ENCODE data around the gene TNS1. TPM values are rescaled to one million over a fixed set of nuclear protein-coding genes. Genes with fewer than 3 reads are reported as not detected.

The TNS1 gene
- total and polyA plus RNA-seq, 2 donors (not counting 1 experiment from before 2014, with no cell fraction given), result 0.10 to 0.86 TPM

DNA sequence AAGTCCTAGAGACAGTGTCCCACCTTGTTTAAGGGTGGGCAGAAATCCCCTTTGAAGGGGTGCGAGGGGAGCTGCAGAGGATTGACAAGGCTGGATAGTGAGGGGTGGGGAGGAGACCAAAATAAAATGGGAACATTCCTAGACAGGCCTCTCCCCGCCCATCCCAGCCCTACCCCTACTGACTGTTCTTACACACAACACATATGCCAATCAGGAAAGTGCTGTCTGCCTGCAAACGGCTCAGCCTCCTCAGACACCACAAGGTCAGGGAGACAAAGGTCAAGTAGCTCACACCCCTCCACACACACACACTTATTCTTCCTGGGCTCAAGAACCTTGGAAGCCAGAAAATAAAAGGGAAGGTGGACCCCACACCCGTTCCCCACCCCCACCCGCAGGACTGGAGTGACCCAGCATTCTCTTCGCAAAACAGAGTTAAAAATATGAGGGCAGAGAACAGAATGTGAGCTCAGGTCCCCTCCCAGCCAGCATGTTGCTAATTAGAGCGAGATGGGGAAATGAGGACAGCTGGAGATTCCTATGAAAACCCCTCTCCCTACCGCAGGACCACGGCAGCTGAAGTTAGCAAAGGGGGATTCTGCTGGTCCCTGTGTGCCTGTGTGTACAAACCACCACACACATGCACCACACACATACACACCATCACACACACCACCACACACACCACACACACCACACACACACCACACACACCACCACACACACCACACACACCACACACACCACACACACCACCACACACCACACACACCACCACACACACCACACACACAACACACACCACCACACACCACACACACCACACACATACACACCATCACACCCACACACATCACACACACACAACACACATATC lies 197.8 kb downstream of the TNS1 start:
- 88% methylated on average over 3 of the region's 9 CpGs for WGBS (ENCODE audit: insufficient coverage)
- intact Hi-C loops (cut with micrococcal nuclease), result no loop called here
- no peaks in the 10 kb centered on the region for H3K36me3 ChIP-seq (replicated peaks in 1 of 2; ENCODE audit: control extremely low read depth in 1 of 2, control insufficient read depth in 1 of 2, extremely low read depth in 1 of 2, insufficient read depth in 2 of 2, low read length in 1 of 2)
- no peak overlapping the region for H2AFZ ChIP-seq (ENCODE audit: insufficient read depth, low read depth, low read length, poor library complexity, severe bottlenecking)
- Mint-ChIP-seq H3K27me3 (peaks cover 6% of the 10 kb centered on the region), H3K4me1 (peaks cover under 1% of the 10 kb centered on the region), H3K4me3 (no peak overlapping the region), H3K27ac (no peak overlapping the region), H3K9me3 (ENCODE audit: insufficient read depth) (no peaks in the 10 kb centered on the region)
- peaks cover 0 to 4% (median 0%) of the 10 kb centered on the region in 3 donors for H3K9me3 ChIP-seq (ENCODE audit: control extremely low read depth in 1 of 3, control insufficient read depth in 2 of 3, insufficient read depth in 1 of 3, low read length in 2 of 3)
- ATAC-seq (ENCODE audit: low read depth), result no peak
- no peak for DNase-seq
- no peaks in the 10 kb centered on the region for H3K79me2 ChIP-seq (ENCODE audit: control insufficient read depth, insufficient read depth, low read length)
- H3K4me2 ChIP-seq (replicated peaks; ENCODE audit: low read depth, low read length, poor library complexity, severe bottlenecking), result no peak overlapping the region
- H3K27me3 ChIP-seq (replicated peaks in 1 of 4; ENCODE audit: control extremely low read depth in 1 of 4, control insufficient read depth in 3 of 4, insufficient read depth in 4 of 4, low read length in 3 of 4), result peaks cover 0 to 2% (median 0%) of the 10 kb centered on the region in 4 experiments
- TF ChIP-seq, protein P1, sequence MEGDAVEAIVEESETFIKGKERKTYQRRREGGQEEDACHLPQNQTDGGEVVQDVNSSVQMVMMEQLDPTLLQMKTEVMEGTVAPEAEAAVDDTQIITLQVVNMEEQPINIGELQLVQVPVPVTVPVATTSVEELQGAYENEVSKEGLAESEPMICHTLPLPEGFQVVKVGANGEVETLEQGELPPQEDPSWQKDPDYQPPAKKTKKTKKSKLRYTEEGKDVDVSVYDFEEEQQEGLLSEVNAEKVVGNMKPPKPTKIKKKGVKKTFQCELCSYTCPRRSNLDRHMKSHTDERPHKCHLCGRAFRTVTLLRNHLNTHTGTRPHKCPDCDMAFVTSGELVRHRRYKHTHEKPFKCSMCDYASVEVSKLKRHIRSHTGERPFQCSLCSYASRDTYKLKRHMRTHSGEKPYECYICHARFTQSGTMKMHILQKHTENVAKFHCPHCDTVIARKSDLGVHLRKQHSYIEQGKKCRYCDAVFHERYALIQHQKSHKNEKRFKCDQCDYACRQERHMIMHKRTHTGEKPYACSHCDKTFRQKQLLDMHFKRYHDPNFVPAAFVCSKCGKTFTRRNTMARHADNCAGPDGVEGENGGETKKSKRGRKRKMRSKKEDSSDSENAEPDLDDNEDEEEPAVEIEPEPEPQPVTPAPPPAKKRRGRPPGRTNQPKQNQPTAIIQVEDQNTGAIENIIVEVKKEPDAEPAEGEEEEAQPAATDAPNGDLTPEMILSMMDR (IDR thresholded peaks at IDR 0.05), result no peak
- no peak for TF ChIP-seq EZH2 (IDR thresholded peaks at IDR 0.05; ENCODE audit: borderline replicate concordance, insufficient read depth, low read depth, low read length, poor library complexity, severe bottlenecking)
- ChIA-PET CTCF (interaction anchor here (0.7 to 4.9 kb wide), 3 partner anchors 9 to 19 kb away, joined by 4 to 32 read pairs (median 14); no protein-coding TSS in a partner anchor), POLR2A (interaction anchor here (0.7 kb wide), 1 partner anchor 76 kb away, joined by 9 read pairs; no protein-coding TSS in a partner anchor)
- no peak overlapping the region for H3K27ac ChIP-seq (ENCODE audit: low read length in 2 of 2)
- no peaks in the 10 kb centered on the region for H3K4me1 ChIP-seq (ENCODE audit: control insufficient read depth in 2 of 2, insufficient read depth in 2 of 2, low read length in 2 of 2)
- H3K4me3 ChIP-seq (ENCODE audit: control extremely low read depth in 1 of 5, extremely low read depth in 1 of 5, insufficient read depth in 1 of 5, low read depth in 2 of 5, low read length in 4 of 5), result no peak overlapping the region
- H3K9ac ChIP-seq (ENCODE audit: low read length), result no peak overlapping the region
- no peaks in the 10 kb centered on the region for H4K20me1 ChIP-seq (ENCODE audit: control insufficient read depth, insufficient read depth, low read length, poor library complexity, severe bottlenecking)

DNA sequence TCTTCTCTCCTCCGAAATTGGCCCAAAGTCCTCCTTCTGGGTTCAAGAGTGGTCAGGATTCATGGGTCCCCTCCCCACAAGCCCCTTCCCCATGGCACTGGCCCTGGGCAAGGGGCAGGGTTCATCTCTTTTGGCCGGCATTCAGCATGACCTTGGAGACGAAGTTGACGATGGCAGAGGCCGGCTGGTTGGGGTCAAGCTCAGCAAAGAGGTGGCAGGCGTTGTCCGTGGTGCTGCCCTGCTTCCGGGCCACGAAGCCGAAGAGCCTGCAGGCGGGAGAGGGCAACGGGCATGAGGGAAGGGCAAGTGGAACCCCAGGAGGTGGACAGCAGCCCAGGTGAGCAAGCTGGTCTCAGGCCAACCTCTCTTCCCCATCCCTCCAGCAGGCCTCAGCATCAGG lies 198.5 kb downstream of the TNS1 start:
- intact Hi-C loops (cut with micrococcal nuclease), result no loop called here
- no peaks in the 10 kb centered on the region for H4K20me1 ChIP-seq (ENCODE audit: control insufficient read depth, insufficient read depth, low read length, poor library complexity, severe bottlenecking)
- TF ChIP-seq, protein P1 (IDR thresholded peaks at IDR 0.05), result no peak
- no peak for TF ChIP-seq EZH2 (IDR thresholded peaks at IDR 0.05; ENCODE audit: borderline replicate concordance, insufficient read depth, low read depth, low read length, poor library complexity, severe bottlenecking)
- H3K27ac ChIP-seq (ENCODE audit: low read length in 2 of 2), result no peak overlapping the region
- no peak overlapping the region for H3K4me2 ChIP-seq (replicated peaks; ENCODE audit: low read depth, low read length, poor library complexity, severe bottlenecking)
- no peaks in the 10 kb centered on the region for H3K9me3 Mint-ChIP-seq (ENCODE audit: insufficient read depth)
- H3K9ac ChIP-seq (ENCODE audit: low read length), result no peak overlapping the region
- no peak overlapping the region for H3K4me3 ChIP-seq (ENCODE audit: control extremely low read depth in 1 of 5, extremely low read depth in 1 of 5, insufficient read depth in 1 of 5, low read depth in 2 of 5, low read length in 4 of 5)
- DNase-seq, result no peak
- ChIA-PET CTCF (interaction anchor here (4.2 to 4.9 kb wide), 2 partner anchors 14 to 18 kb away, joined by 14 to 32 read pairs; no protein-coding TSS in a partner anchor), POLR2A (no interaction called here)
- H3K36me3 ChIP-seq (replicated peaks in 1 of 2; ENCODE audit: control extremely low read depth in 1 of 2, control insufficient read depth in 1 of 2, extremely low read depth in 1 of 2, insufficient read depth in 2 of 2, low read length in 1 of 2), result no peaks in the 10 kb centered on the region
- H3K4me3 Mint-ChIP-seq, result no peak overlapping the region
- H3K4me1 Mint-ChIP-seq, result peaks cover 2% of the 10 kb centered on the region
- H3K4me1 ChIP-seq (ENCODE audit: control insufficient read depth in 2 of 2, insufficient read depth in 2 of 2, low read length in 2 of 2), result peaks cover 0 to 1% of the 10 kb centered on the region in 2 donors
- peaks cover 0 to 2% (median 0%) of the 10 kb centered on the region in 4 experiments for H3K27me3 ChIP-seq (replicated peaks in 1 of 4; ENCODE audit: control extremely low read depth in 1 of 4, control insufficient read depth in 3 of 4, insufficient read depth in 4 of 4, low read length in 3 of 4)
- no peak overlapping the region for H2AFZ ChIP-seq (ENCODE audit: insufficient read depth, low read depth, low read length, poor library complexity, severe bottlenecking)
- no peak overlapping the region for H3K27ac Mint-ChIP-seq
- ATAC-seq (ENCODE audit: low read depth), result no peak
- WGBS (ENCODE audit: insufficient coverage), result 90% methylated on average over 12 of the region's 12 CpGs
- no peaks in the 10 kb centered on the region for H3K9me3 ChIP-seq (ENCODE audit: control extremely low read depth in 1 of 3, control insufficient read depth in 2 of 3, insufficient read depth in 1 of 3, low read length in 2 of 3)
- H3K27me3 Mint-ChIP-seq, result peaks cover 6% of the 10 kb centered on the region
- H3K79me2 ChIP-seq (ENCODE audit: control insufficient read depth, insufficient read depth, low read length), result no peaks in the 10 kb centered on the region

Data from B cell (primary cell).